Cardiac fibroblast (primary cell): ENCODE data around the gene ATXN2L.

Source experiments
- DNase-seq, 2 donors: peaks; one replicate each; pipeline versions ENCODE4 v3.0.0 to v3.0.0-alpha.2; 2010; ENCODE audit warnings: low read depth in 2 of 2
- H3K4me3 ChIP-seq, 2 donors: replicated peaks in 1 of 2; 1 replicate in 1 of 2; 2 replicates in 1 of 2; pipeline ENCODE4 v1.5.1; 2011; ENCODE audit warnings: low read depth in 2 of 2, low read length in 2 of 2, mild to moderate bottlenecking in 2 of 2, moderate library complexity in 1 of 2
- TF ChIP-seq, protein P1 (sequence below): IDR thresholded peaks from one replicate; pipeline ENCODE4 v1.5.1; 2011; ENCODE audit warnings: low read depth, mild to moderate bottlenecking, low read length, inconsistent platforms

The ATXN2L gene

DNA sequence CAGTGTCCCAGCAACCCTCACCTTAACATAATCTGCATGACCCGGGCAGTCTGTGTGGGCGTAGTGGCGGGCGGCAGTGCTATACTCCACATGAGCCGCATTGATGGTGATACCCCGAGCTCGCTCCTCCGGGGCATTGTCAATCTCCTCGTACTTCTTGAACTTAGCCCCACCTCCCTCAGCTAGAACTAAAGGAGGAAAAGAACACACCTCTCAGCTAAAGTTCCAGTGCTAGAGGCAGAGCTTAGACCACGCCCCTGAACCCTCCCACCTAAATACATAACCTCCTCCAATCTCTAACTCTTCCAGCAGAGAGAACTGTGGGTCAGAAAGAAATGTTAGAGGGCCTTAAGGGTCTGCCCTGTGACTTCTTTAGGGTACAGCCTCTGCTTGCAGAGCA is 22.5 kb downstream of the ATXN2L start:
- peak in 1 of 2 donors; percentile 44 for DNase-seq
- H3K4me3 ChIP-seq, result peak overlapping the region; percentile 99 to 100
- TF ChIP-seq, protein P1, sequence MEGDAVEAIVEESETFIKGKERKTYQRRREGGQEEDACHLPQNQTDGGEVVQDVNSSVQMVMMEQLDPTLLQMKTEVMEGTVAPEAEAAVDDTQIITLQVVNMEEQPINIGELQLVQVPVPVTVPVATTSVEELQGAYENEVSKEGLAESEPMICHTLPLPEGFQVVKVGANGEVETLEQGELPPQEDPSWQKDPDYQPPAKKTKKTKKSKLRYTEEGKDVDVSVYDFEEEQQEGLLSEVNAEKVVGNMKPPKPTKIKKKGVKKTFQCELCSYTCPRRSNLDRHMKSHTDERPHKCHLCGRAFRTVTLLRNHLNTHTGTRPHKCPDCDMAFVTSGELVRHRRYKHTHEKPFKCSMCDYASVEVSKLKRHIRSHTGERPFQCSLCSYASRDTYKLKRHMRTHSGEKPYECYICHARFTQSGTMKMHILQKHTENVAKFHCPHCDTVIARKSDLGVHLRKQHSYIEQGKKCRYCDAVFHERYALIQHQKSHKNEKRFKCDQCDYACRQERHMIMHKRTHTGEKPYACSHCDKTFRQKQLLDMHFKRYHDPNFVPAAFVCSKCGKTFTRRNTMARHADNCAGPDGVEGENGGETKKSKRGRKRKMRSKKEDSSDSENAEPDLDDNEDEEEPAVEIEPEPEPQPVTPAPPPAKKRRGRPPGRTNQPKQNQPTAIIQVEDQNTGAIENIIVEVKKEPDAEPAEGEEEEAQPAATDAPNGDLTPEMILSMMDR, result no peak

DNA sequence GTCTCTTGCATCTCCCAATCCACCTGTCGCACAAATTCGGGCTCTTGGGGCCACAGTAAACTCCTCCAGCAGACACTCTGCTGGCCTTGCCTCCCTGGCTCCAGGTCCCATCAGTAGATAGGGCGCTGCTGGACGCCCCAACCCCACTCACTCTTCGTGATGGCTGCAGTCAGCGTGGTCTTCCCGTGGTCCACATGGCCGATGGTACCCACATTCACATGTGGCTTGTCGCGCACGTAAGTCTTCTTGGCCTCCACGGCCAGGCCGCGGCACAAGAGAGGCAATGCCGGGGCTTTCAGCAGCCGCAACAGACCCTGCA is 22.9 kb downstream of the ATXN2L start:
- DNase-seq, result no peak
- H3K4me3 ChIP-seq, result peak overlapping the region; percentile 99 to 100
- TF ChIP-seq, protein P1, result no peak

DNA sequence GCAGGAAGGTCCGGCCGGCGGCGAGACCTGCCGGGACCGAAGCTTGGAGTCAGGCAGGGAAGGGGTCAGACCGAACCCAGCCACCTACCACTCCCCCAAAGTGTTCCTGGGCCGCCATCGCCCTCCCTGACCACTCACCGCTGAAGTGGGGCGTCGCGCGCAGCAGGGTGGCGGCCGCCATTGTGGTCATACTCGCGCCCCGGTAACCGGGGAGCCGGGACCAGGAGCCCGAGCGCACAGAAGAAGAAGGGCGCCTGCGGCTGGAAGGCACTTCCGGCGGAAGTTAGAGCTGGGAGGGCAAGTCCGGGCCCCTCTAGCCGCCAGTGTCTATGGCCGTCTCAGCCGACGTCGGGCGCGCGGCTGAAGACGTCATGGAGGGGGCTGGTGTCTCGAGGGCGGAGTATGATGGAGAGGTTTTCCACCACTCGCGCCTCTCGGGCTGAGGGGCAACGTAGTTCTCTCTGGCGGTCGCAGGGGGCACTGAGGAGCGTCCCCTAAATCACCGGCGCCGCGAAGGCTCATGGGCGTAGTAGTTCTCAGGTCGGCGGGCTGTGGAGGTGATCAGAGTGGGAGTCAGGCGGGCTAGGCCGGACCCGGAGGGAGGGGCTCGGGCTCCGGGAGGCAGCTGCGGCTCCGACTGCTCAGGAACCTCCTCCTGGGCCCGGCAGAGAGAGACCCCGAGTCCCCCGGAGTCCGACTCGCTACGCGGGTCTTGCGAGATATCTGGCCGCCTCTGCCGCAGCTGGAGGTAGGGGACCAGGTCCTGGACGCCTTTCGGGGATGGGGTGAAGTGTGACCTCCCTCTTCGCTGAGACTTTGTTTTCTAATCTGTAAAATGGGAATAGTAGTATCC is 23.5 kb downstream of the ATXN2L start, which contains the start of gene TUFM:
TUFM (minus strand) TSS at position 269 of the 853 bp plus-strand sequence; CDS start at position 190, 79 bp downstream.
- peak; percentile 99 for DNase-seq
- TF ChIP-seq, protein P1, result peak; percentile 69
- H3K4me3 ChIP-seq, result peak within 1 kb of the TSS; percentile 99 to 100

DNA sequence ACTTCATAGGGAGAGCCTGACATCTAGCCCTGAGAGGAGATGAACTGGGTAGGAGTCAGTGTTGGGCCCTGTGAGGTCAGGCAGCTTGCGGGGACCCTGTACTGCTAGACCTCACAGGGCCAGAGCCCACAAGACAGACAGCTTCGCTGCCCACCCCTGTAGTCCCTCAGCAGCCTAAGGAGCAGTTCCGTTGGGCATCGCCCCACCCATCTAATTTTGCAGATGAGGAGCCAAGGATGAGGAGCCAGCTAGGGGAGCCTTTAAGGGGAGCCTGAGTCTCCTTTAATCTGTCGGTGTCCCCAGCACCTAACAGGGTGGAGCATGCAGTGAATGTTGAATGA is 24.1 kb downstream of the ATXN2L start:
- TF ChIP-seq, protein P1, result no peak
- peak in 1 of 2 donors; percentile 25 for DNase-seq
- peak overlapping the region; percentile 99 to 100 for H3K4me3 ChIP-seq

DNA sequence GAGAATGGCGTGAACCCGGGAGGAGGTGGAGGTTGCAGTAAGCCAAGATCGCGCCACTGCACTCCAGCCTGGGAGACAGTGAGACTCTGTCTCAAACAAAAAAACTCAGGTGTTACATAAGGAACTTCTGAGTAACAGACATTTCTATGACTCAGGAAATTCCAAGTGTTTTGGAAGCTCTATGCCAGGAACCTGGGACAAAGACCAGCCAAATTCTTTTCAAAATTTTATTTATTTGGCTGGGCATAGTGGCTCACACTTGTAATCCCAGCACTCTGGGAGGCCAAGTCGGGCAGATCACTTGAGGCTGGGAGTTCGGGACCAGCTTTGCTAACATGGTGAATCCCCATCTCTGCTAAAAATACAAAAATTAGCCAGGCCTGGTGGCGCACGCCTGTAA is 35.6 kb downstream of the ATXN2L start:
- no peak overlapping the region for H3K4me3 ChIP-seq
- DNase-seq, result peak in 1 of 2 donors; percentile 48
- TF ChIP-seq, protein P1, result no peak

DNA sequence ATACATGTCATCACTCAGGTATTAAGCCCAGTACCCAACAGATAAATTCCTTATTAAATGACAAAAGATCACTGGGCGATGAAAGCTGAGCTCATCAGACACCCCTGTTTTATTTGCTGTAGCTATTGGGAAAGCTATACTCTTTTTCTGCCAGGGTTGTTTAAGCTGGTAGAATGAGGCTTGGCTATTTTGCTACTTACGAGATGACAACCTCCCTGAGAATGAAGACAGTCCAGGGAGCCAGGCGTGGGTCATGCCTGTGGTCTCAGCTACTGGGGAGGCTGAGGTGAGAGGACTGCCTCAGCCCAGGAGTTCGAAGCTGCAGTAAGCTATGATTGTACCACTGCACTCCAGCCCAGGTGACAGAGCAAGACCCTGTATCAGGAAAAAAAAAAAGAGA is 36.5 kb downstream of the ATXN2L start:
- DNase-seq, result no peak
- no peak overlapping the region for H3K4me3 ChIP-seq
- TF ChIP-seq, protein P1, result no peak
